Measurements from ENCODE around the gene CEACAM6.

Gene CEACAM6

DNA sequence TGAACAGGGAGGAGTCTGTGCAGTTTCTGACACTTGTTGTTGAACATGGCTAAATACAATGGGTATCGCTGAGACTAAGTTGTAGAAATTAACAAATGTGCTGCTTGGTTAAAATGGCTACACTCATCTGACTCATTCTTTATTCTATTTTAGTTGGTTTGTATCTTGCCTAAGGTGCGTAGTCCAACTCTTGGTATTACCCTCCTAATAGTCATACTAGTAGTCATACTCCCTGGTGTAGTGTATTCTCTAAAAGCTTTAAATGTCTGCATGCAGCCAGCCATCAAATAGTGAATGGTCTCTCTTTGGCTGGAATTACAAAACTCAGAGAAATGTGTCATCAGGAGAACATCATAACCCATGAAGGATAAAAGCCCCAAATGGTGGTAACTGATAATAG is 16.1 kb downstream of the CEACAM6 start:
- no peak overlapping the region for H3K4me3 ChIP-seq
- no peak for DNase-seq (ENCODE audit: low spot score)
- H3K27ac ChIP-seq: no peak overlapping the region
- TF ChIP-seq CTCF (IDR thresholded peaks at IDR 0.05): no peak

- no peak overlapping the region for H3K4me3 ChIP-seq
- no peak for DNase-seq (ENCODE audit: low spot score)
- no peak overlapping the region for H3K27ac ChIP-seq
- TF ChIP-seq CTCF (IDR thresholded peaks at IDR 0.05): no peak
These were observed 19.2 kb downstream of the CEACAM6 start for GRCh38 chr19:41774515-41774980.

GRCh38 chr19:41776700-41777099 is 21.4 kb downstream of the CEACAM6 start:
- H3K4me3 ChIP-seq: no peak overlapping the region
- no peak for TF ChIP-seq CTCF (IDR thresholded peaks at IDR 0.05)
- no peak for DNase-seq (ENCODE audit: low spot score)
- no peak overlapping the region for H3K27ac ChIP-seq

DNA sequence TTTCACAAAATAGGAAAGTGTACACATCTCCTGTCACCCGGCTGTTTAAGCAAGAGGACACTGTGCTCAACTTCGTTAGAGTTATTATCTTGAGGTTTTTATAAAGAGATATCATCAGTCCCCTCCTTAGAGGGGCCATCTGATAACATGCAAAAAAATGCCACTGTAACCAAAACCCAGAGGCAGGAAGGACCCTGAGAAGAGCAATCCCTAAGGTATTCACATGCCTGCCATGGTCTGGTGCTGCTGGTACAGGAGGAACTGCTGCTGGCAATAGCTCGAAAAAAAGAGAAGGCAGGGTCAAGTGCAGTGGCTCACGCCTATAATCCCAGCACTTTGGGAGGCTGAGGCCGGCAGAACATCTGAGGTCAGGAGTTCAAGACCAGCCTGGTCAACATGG is 28.3 kb downstream of the CEACAM6 start:
- Histone ChIP-seq H3K27ac (no peak overlapping the region), H3K4me3 (no peak overlapping the region)
- no peak for TF ChIP-seq CTCF (IDR thresholded peaks at IDR 0.05)
- no peak for DNase-seq (ENCODE audit: low spot score)

GRCh38 chr19:41784312-41784711 is 29.0 kb downstream of the CEACAM6 start:
- DNase-seq (ENCODE audit: low spot score): no peak
- H3K4me3 ChIP-seq: no peak overlapping the region
- no peak overlapping the region for H3K27ac ChIP-seq
- TF ChIP-seq CTCF (IDR thresholded peaks at IDR 0.05): no peak

GRCh38 chr19:41784743-41785142 is 29.4 kb downstream of the CEACAM6 start:
- no peak for TF ChIP-seq CTCF (IDR thresholded peaks at IDR 0.05)
- Histone ChIP-seq H3K27ac (no peak overlapping the region), H3K4me3 (no peak overlapping the region)
- no peak for DNase-seq (ENCODE audit: low spot score)

GRCh38 chr19:41785653-41786052 is 30.3 kb downstream of the CEACAM6 start:
- TF ChIP-seq CTCF (IDR thresholded peaks at IDR 0.05): peak; percentile 53
- DNase-seq (ENCODE audit: low spot score): no peak
- no peak overlapping the region for H3K27ac ChIP-seq
- H3K4me3 ChIP-seq: no peak overlapping the region

Data from coronary artery (tissue), 2 donors.